Vagina (tissue), 2 donors: ENCODE results near the gene SERPINH1. TPM values are rescaled to one million over a fixed set of nuclear protein-coding genes. Genes with fewer than 3 reads are reported as not detected.

ENCODE experiments used
- DNase-seq, 2 donors: peaks; one replicate each; pipeline ENCODE4 v3.0.0-alpha.2; 2017; ENCODE audit errors: extremely low spot score in 2 of 2
- H3K27ac ChIP-seq: fragments of 200-600 bp; sonication (generic); one replicate; pipeline ENCODE4 v1.5.1; 2019
- H3K27me3 ChIP-seq: fragments of 200-600 bp; sonication (generic); one replicate; pipeline ENCODE4 v1.5.1; 2019
- H3K36me3 ChIP-seq, 2 donors: fragments of 200-600 bp; sonication (generic); one replicate each; pipeline ENCODE4 v1.5.1; 2017 to 2019
- H3K4me1 ChIP-seq: fragments of 200-600 bp; sonication (generic); one replicate; pipeline ENCODE4 v1.5.1; 2019
- H3K4me3 ChIP-seq, 2 donors: fragments of 200-600 bp; sonication (generic); 1 replicate in 1 of 2; 2 replicates in 1 of 2; pipeline ENCODE4 v1.5.1; 2016 to 2019
- H3K9me3 ChIP-seq: fragments of 200-600 bp; sonication (generic); one replicate; pipeline ENCODE4 v1.5.1; 2019
- CTCF ChIP-seq, 3 experiments: fragments of 450-650 bp in 2 of 3; fragments of 200-600 bp in 1 of 3; sonication (generic) in 1 of 3; IDR thresholded peaks; one replicate each; pipeline ENCODE4 v1.5.1; 2017 to 2019; ENCODE audit warnings: antibody characterized with exemption in 3 of 3, mild to moderate bottlenecking in 2 of 3, moderate library complexity in 2 of 3
- POLR2A ChIP-seq, 2 donors: fragments of 450-650 bp; IDR thresholded peaks; one replicate each; pipeline ENCODE4 v1.6.1; 2017; ENCODE audit warnings: antibody characterized with exemption in 2 of 2, mild to moderate bottlenecking in 2 of 2, moderate library complexity in 2 of 2
- POLR2AphosphoS5 ChIP-seq, 2 donors: sonication (generic); formaldehyde crosslinking; IDR thresholded peaks; one replicate each; pipeline ENCODE4 v1.9.0; 2017; ENCODE audit warnings: antibody characterized with exemption in 2 of 2, mild to moderate bottlenecking in 2 of 2, low read depth in 1 of 2; ENCODE audit not compliant: insufficient read depth in 1 of 2
- intact Hi-C: fragments of 100-400 bp; cut with DNase I; formaldehyde crosslinking; loops from one replicate; pipeline ENCODE4 v1.15.1; 2023
- total RNA-seq: library from RNA; depleted of rRNA; stranded (reverse); fragments of >200 nt; gene quantifications from one replicate; pipeline ENCODE4 v1.2.3, GENCODE V29; 2016

Gene SERPINH1
- total RNA-seq, 1 donor from 2014 or later: 257 TPM

GRCh38 chr11:75561426-75562047, 516 bp upstream of the SERPINH1 start:
- intact Hi-C loops: no loop called here
- peak overlapping the region; percentile 99 for H3K27ac ChIP-seq
- no peak for DNase-seq
- peaks cover 89% of the 10 kb centered on the region for H3K4me1 ChIP-seq
- H3K4me3 ChIP-seq: peak overlapping the region; percentile 69 to 79
- no peak for TF ChIP-seq POLR2A (IDR thresholded peaks at IDR 0.05)
- no peak for TF ChIP-seq POLR2AphosphoS5 (IDR thresholded peaks at IDR 0.05; ENCODE audit: insufficient read depth in 1 of 2, low read depth in 1 of 2)
- no peak for TF ChIP-seq CTCF (IDR thresholded peaks at IDR 0.05)
- no peaks in the 10 kb centered on the region for H3K9me3 ChIP-seq
- no peaks in the 10 kb centered on the region for H3K27me3 ChIP-seq
- H3K36me3 ChIP-seq: peaks cover 0 to 7% of the 10 kb centered on the region in 2 donors

- intact Hi-C loops: no loop called here
- TF ChIP-seq POLR2A (IDR thresholded peaks at IDR 0.05) (no peak), CTCF (IDR thresholded peaks at IDR 0.05) (no peak), POLR2AphosphoS5 (IDR thresholded peaks at IDR 0.05; ENCODE audit: insufficient read depth in 1 of 2, low read depth in 1 of 2) (no peak)
- Histone ChIP-seq H3K9me3 (no peaks in the 10 kb centered on the region), H3K27ac (peak overlapping the region; percentile 99), H3K4me3 (peak overlapping the region; percentile 69 to 79), H3K27me3 (no peaks in the 10 kb centered on the region), H3K36me3 (peaks cover 0 to 22% of the 10 kb centered on the region in 2 donors), H3K4me1 (peaks cover 90% of the 10 kb centered on the region)
- DNase-seq: no peak
Measured at GRCh38 chr11:75562836-75563484, 907 bp downstream of the SERPINH1 start.

DNA sequence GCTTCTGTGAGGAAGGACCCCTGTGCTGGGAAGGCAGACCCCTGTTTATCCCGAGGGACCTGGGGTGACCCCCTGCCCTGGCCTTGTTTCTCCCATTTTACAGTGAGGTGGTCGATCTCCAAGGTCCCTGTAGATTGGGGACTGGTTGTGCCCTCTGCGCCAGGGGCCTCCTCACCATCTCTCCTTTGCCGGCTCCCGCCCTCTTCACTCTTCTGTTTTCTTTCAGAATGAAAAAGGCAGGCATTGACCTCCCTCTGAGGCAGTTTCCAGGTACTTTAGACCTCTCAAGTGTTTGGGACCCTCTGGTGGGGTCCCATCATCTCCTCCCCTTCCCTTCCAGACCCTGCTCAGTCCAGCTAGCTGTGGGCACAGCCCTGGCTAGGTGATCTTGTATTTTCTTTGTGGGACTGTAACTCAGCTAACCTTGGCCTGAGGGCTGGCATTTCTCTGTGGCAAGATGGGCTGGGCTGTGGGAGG, 1.5 kb downstream of the SERPINH1 start:
- DNase-seq: no peak
- Histone ChIP-seq H3K4me3 (peak overlapping the region; percentile 69 to 79), H3K9me3 (no peaks in the 10 kb centered on the region), H3K4me1 (peaks cover 90% of the 10 kb centered on the region), H3K27ac (peak overlapping the region; percentile 99), H3K27me3 (no peaks in the 10 kb centered on the region), H3K36me3 (peaks cover 0 to 27% of the 10 kb centered on the region in 2 donors)
- TF ChIP-seq POLR2AphosphoS5 (IDR thresholded peaks at IDR 0.05; ENCODE audit: insufficient read depth in 1 of 2, low read depth in 1 of 2): no peak
- no peak for TF ChIP-seq CTCF (IDR thresholded peaks at IDR 0.05)
- no peak for TF ChIP-seq POLR2A (IDR thresholded peaks at IDR 0.05)
- intact Hi-C loops: no loop called here

DNA sequence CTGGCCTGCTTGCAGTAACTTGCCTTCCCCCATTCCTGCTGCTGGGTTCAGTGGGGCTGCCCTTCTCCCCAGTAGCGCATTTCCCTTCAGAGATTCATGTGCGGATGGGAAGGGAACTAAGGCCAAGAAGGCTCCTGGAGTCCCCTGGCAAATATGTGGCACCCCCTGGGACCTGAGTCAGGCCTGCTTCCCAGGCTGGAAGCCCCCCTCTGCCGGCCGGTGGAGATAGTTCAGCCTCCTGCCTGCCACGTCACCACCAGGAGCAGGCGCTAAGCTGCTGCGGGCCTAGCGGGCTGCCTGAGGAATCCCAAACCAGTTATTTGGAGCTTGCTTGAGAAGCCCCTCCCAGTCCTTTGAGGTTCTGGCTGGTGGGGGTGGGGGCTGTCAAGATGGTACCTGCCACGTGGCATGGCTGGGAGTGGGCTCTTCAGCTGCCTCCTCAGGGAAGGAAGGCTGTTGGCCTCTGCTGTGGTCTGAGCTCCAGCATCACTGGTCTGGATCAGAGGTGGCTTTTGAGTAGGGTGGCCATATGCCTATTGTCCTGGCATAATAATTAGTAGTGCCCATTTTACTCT, 2.0 kb downstream of the SERPINH1 start:
- peaks cover 90% of the 10 kb centered on the region for H3K4me1 ChIP-seq
- peaks cover 0 to 33% of the 10 kb centered on the region in 2 donors for H3K36me3 ChIP-seq
- DNase-seq: no peak
- intact Hi-C loops: no loop called here
- no peaks in the 10 kb centered on the region for H3K27me3 ChIP-seq
- H3K4me3 ChIP-seq: peak overlapping the region; percentile 69 to 79
- H3K27ac ChIP-seq: peak overlapping the region; percentile 99
- no peaks in the 10 kb centered on the region for H3K9me3 ChIP-seq
- no peak for TF ChIP-seq POLR2A (IDR thresholded peaks at IDR 0.05)
- TF ChIP-seq CTCF (IDR thresholded peaks at IDR 0.05): peak in 2 of 3 experiments; percentile 24 to 44
- peak in 1 of 2 donors; percentile 60 for TF ChIP-seq POLR2AphosphoS5 (IDR thresholded peaks at IDR 0.05; ENCODE audit: insufficient read depth in 1 of 2, low read depth in 1 of 2)
